Activated naive CD4-positive, alpha-beta T cell treated with anti-CD3 and anti-CD28 coated beads, Interleukin-2, amount 50 U/mL, for 16 hours (primary cell): ENCODE data around the gene NET1.

ENCODE experiments used
- DNase-seq: peaks from one replicate; pipeline ENCODE4 v3.0.0-alpha.2; 2020

Gene NET1

DNA sequence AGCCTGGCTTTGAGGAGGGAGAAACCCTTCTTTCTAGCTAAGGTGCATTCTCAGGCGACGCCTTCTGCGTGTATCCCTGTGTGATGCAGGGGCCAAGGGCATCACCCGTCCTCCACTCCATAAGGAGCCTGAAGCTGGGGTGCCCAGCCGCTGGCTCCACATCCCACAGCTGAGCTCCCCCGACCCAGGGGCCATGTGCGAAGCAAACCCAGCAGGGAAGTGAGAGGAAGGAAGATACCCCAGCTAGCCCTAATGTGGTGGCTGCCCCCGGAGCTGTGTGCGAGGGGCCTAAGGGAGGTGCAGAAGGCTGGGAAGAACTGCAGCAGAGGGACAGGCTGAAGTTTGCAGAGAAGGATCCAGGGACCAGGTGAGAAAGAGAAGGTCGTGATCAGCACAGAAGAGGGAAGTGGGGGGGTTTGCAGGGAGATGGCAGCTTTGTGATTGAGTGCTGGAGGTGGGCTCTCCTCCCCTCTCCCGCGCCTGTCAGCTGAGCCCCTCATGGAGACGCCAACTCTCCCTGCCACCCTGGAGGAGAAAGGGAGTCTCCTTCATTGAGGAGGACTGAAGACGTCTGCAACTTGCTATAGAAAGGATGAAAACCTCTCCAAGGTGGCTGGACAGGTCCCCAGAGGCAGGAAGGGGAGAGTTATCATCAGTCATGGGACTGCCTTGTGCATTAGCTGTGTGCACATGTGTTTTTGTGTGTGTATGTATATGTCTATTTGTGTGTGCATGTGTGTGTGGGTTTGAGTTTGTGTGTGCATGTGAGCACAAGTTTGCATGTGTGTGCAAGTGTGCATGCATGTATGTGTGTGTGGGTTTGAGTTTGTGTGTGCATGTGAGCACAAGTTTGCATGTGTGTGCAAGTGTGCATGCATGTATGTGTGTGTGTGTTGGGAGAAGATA, 90.5 kb downstream of the NET1 start:
- DNase-seq = no peak

DNA sequence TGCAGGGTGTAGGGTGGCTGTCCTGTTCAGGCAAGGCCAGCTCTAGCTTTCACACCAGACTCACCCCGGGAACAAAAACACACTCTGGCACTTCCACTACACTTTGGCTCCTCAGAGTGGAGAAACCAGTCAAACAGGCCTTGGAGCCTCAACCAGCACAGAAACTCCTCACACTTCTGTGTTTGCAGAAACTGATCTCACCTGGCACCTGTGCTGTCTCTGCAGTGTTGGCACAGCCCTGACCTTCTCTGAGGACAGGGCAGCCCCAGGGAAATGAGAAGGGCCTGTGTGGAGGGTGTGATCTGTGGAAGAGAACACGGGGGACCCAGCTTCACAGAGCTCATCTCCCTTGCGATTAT, 91.1 kb downstream of the NET1 start:
- DNase-seq = no peak

DNA sequence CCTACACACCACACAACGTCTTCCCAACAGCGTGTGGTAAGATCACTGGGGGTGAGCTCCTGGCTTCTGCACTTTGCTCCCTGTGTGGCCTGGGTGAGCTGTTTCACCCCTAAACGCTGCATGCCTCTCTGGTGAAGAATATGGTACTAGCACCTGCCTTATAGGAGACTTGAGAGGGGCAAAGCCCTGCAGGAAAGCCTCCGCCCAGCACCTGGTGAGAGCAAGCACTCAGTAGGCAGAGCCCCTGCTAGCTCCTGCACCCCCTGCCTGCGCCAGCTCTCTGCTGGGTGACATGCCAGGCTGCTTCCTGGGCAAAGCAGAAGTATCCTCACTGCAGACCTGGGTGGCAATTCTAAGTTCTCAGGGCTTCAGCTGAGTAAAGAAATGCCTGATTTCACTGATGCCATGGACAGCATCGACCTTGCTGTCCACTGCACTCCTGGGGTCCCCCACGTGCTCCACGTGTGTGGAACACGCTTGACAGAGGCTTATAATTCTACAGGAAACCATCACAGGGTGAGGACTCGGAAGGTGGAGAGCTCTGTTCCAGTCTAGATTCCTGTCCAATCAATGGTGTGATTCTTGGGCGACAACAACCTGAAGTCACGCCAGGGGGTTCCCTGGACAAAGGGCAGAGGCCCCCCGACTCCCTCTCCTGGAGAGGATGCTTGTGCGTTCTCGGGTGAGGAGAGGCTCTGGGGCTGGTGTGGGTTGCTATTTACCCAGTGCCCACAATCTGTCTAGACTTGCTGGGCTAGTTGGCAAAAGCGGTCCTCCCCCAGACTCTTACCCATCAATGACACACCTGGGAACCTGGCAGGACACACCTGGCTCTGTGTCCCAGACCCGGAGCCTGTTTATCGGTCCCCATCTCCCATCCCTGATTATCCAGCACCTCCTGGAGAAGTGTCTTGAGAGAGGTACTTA, 92.1 kb downstream of the NET1 start:
- no peak for DNase-seq

DNA sequence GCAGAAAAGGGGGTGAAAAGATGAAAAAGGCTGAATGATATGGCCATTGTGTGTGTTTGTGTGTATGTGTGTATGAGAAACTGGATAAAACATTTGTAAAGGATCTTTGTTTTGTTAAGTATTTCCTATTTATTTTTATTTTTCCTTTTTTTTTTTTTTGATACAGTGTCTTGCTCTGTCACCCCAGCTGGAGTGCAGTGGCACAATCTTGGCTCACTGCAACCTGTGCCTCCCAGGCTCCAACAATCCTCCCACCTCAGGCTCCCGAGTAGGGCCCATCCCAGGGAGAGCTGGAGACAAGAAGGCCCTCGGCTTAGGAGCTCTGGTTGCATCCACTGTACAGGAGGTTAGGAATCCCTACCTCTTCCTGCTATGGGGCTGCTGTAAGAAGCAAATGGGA, 93.9 kb downstream of the NET1 start:
- DNase-seq = no peak

DNA sequence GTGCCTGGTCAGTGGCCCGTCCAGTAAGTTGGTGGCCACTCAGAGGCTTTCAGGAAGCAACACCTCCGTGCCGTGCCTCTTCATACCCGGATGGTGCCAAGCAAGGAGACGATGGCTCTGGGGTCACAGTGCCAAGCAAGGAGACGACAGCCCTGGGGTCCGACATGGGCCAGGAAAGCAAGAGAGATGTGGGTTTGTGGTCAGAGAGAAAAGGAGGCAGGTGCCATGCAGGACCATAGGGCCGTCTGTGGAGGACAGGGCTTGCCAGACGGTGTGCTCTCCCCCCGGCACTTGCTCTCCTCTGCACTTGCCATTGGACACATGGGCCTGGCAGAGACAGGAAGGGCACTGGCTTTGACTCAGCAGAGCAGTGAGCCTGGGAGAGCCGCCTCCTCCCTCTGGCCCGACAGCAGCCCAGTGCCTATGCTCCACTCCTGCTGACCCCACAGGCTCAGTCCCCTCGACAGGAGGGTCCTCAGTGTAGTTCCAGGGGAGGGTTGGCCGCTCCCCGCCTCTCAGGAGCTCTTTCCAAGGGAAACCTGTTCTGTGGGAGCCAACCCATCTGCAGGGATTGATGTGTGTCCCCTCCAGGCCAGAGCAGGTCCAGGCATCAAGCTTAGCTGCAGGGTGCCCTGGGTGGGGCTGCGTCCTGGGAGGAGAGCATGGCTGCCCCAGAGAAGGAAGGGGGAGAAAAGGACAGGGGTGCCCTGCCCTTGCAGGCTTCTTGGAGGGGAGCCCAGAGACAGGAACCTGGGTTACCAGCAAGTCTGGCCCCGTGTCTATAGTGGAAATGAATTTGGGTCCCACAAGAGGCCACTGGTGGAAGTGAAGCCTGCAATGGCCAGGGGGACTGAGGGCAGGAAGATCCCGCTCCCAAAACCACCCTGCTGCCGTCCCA, 94.6 kb downstream of the NET1 start:
- no peak for DNase-seq

DNA sequence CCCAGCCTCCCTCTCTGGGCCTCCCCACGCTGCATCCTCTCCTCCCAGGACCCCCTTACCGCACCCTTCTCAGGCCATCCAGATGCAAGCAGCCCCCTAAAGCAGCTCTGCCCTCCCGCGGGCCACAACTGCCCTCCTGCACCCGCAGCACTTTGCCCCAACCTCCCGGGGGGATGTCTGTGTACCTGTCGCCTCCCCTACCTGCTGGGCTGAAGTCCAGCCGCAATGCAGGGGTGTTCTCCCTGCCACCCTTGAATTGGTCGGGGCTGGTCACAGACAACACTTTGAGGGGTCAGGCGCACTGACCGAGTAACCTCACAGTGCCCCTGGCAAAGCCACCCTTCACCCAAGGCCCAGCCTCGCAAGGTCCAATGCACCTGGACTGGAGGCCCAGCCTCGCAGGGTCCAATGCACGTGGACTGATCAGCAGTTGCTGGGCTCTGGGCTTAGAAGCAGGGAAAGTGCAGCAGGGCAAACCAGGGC, 95.3 kb downstream of the NET1 start:
- no peak for DNase-seq

DNA sequence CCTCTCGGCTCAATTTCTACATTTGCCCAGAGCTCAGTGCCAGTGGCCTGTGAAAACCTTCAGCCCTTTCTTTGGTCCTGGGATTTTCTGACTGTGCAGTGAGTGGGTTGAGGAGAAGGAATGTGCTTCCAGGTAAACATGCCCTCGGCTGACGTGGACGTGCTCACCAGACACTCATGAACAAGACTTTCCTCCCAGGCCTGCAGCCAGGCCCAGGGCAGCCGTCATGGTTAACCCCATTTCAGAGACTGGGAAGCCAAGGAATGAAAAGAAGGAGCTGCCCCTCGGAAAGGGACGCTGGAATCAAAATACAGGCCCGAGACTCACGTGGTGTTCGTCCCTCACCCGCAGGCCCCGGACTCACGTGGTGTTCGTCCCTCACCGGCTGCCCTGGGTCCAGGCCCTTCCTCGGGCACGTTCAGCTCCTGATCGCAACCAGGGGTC, 95.8 kb downstream of the NET1 start:
- DNase-seq = no peak
